GM12878 (cell line): ENCODE measurements around the gene BRD2. TPM values are rescaled to one million over a fixed set of nuclear protein-coding genes. Genes with fewer than 3 reads are reported as not detected.

Source experiments
- CHD4 ChIP-seq: fragments of 200-600 bp; sonication (generic); IDR thresholded peaks from 2 replicates; pipeline ENCODE4 v1.6.1; 2016; ENCODE audit warnings: mild to moderate bottlenecking
- E2F4 ChIP-seq: IDR thresholded peaks from 2 replicates; pipeline ENCODE4 v1.6.1; 2012; ENCODE audit warnings: low read depth, low read length, improper control_type of control experiment
- ESRRA ChIP-seq: IDR thresholded peaks from 2 replicates; pipeline ENCODE4 v1.6.1; 2012; ENCODE audit warnings: mild to moderate bottlenecking, low read length, improper control_type of control experiment
- EZH2 ChIP-seq: IDR thresholded peaks from 2 replicates; pipeline ENCODE4 v1.6.1; 2012; ENCODE audit warnings: low read depth, mild to moderate bottlenecking, control low read depth, inconsistent platforms, low read length, borderline replicate concordance; ENCODE audit not compliant: control insufficient read depth
- IRF4 ChIP-seq: IDR thresholded peaks from 2 replicates; pipeline ENCODE4 v1.6.1; 2011; ENCODE audit warnings: low read depth, low read length
- NR2F1 ChIP-seq: fragments of 450-650 bp; conservative IDR thresholded peaks from 2 replicates; pipeline ENCODE4 v1.6.1; 2017; ENCODE audit warnings: mild to moderate bottlenecking
- POLR2AphosphoS2 ChIP-seq: IDR thresholded peaks from 2 replicates; pipeline ENCODE4 v1.6.1; 2011; ENCODE audit warnings: low read depth, mild to moderate bottlenecking, low read length, improper control_type of control experiment, moderate library complexity
- RBBP5 ChIP-seq: fragments of 200-600 bp; sonication (generic); conservative IDR thresholded peaks from 2 replicates; pipeline ENCODE4 v1.6.1; 2016
- RCOR1 ChIP-seq: conservative IDR thresholded peaks from 2 replicates; pipeline ENCODE4 v1.6.1; 2012; ENCODE audit warnings: low read depth, low read length, improper control_type of control experiment
- RELA ChIP-seq: fragments of 450-650 bp; IDR thresholded peaks from 2 replicates; pipeline ENCODE4 v1.8.0; 2014; ENCODE audit warnings: borderline replicate concordance; ENCODE audit not compliant: partially characterized antibody
- SKIL ChIP-seq: fragments of 450-650 bp; IDR thresholded peaks from 2 replicates; pipeline ENCODE4 v1.6.1; 2017; ENCODE audit warnings: mild to moderate bottlenecking, low read depth, inconsistent platforms; ENCODE audit not compliant: poor library complexity, severe bottlenecking
- SMAD5 ChIP-seq: IDR thresholded peaks from 2 replicates; pipeline ENCODE4 v1.6.1; 2016; ENCODE audit warnings: antibody characterized with exemption, low read depth
- SRF ChIP-seq, 2 experiments: IDR thresholded peaks; 2 replicates each; pipeline ENCODE4 v1.6.1; 2011; ENCODE audit warnings: low read depth in 2 of 2, low read length in 2 of 2, mild to moderate bottlenecking in 1 of 2, moderate library complexity in 1 of 2
- USF2 ChIP-seq: IDR thresholded peaks from 2 replicates; pipeline ENCODE4 v1.6.1; 2011; ENCODE audit warnings: low read depth, low read length, improper control_type of control experiment, borderline replicate concordance
- ZBTB40 ChIP-seq: fragments of 450-650 bp; IDR thresholded peaks from 2 replicates; pipeline ENCODE4 v1.6.1; 2016; ENCODE audit warnings: mild to moderate bottlenecking, moderate library complexity, borderline replicate concordance
- ZZZ3 ChIP-seq: IDR thresholded peaks from 2 replicates; pipeline ENCODE4 v1.6.1; 2011; ENCODE audit warnings: low read depth; ENCODE audit not compliant: control insufficient read depth, insufficient read length
- polyA plus RNA-seq, 11 experiments: library from polyadenylated mRNA; depleted of rRNA in 4 of 11; unstranded in 6 of 11; stranded (reverse) in 5 of 11; fragments of >200 nt; fragmentation: Nextera tagmentation in 4 of 11; fragmentation: Illumina TruSeq in 1 of 11; extraction: Ambion mirVana in 4 of 11; extraction: Trizol in 1 of 11; gene quantifications; 1 replicate in 1 of 11; 2 replicates in 10 of 11; pipeline versions ENCODE4 v1.2.1 to v1.2.3, GENCODE V29; 2011 to 2016; ENCODE audit warnings: inconsistent platforms in 2 of 11, missing spikeins in 2 of 11, low read depth in 1 of 11
- total RNA-seq, 4 experiments: library from RNA; depleted of rRNA in 3 of 4; stranded (reverse); fragments of >200 nt in 3 of 4; fragmentation: Illumina TruSeq in 1 of 4; extraction: Trizol in 1 of 4; gene quantifications; 2 replicates each; pipeline versions ENCODE4 v1.2.1 to v1.2.3, GENCODE V29; 2013 to 2021

BRD2 gene
- total and polyA plus RNA-seq, 10 of the 15 experiments (the other 5 are each of a cell fraction or from before 2014, with no cell fraction given) = 32.2 to 239 (median 139) TPM

GRCh38 chr6:32970413-32971241 is 2.2 kb downstream of the BRD2 start (continued):
- no peak for TF ChIP-seq EZH2
- TF ChIP-seq ZBTB40 = no peak
- TF ChIP-seq RELA = no peak
- TF ChIP-seq RCOR1 = no peak
- TF ChIP-seq IRF4 = no peak
- peak; percentile 18; the same call in 1 of the 2 replicates for TF ChIP-seq POLR2AphosphoS2
- no peak for TF ChIP-seq E2F4
- peak; percentile 18; the same call in 1 of the 2 replicates for TF ChIP-seq SMAD5
- no peak for TF ChIP-seq NR2F1
- TF ChIP-seq SKIL = peak; percentile 16
- TF ChIP-seq ESRRA = peak; percentile 39; the same call in 1 of the 2 replicates
- no peak for TF ChIP-seq ZZZ3
- no peak for TF ChIP-seq RBBP5
- TF ChIP-seq SRF (IDR thresholded peaks at IDR 0.05; ENCODE audit: low read depth in 2 of 2, low read length in 2 of 2) = 0 out of 4 replicates have a peak, but pooled peaks of 1 of the 2 experiments have one; percentile 37
- TF ChIP-seq USF2 = no peak
- TF ChIP-seq CHD4 = no peak
- TF ChIP-seq, all 136 proteins: peak for 32
